Breast epithelium (tissue), 3 donors: Measurements from ENCODE around the gene IGSF9B.
"Not testable (repeated sequence)": the region's sequence is repeated elsewhere in the genome, so short reads cannot be mapped to it uniquely, and the experiment has no call there.

Experiments used
- CTCF ChIP-seq, 3 donors: fragments of 450-650 bp; IDR thresholded peaks; one replicate each; pipeline ENCODE4 v1.5.1; 2016 to 2017; ENCODE audit warnings: antibody characterized with exemption in 3 of 3, mild to moderate bottlenecking in 3 of 3, moderate library complexity in 3 of 3
- POLR2A ChIP-seq: fragments of 450-650 bp; IDR thresholded peaks from one replicate; pipeline ENCODE4 v1.6.1; 2016; ENCODE audit warnings: antibody characterized with exemption, mild to moderate bottlenecking, moderate library complexity
- POLR2AphosphoS5 ChIP-seq, 3 donors: sonication (generic); formaldehyde crosslinking; IDR thresholded peaks; one replicate each; pipeline ENCODE4 v1.6.1; 2017; ENCODE audit warnings: antibody characterized with exemption in 3 of 3

- TF ChIP-seq CTCF (IDR thresholded peaks at IDR 0.05); POLR2A; POLR2AphosphoS5 (IDR thresholded peaks at IDR 0.05): not testable (repeated sequence)
Measured at GRCh38 chr11:134002819-134003218, 46.1 kb upstream of the IGSF9B start.
